Inflammatory macrophage treated with lipopolysaccharide for 4 hours (primary cell): ENCODE data around the gene FAM50A.

Experiments
- DNase-seq: peaks from one replicate; pipeline ENCODE4 v3.0.0-alpha.2; 2020

Gene FAM50A

GRCh38 chrX:154440623-154441357 lies 3.2 kb upstream of the FAM50A start:
- DNase-seq = no peak

- DNase-seq = no peak
Observed at GRCh38 chrX:154441564-154441963, 2.4 kb upstream of the FAM50A start.

DNA sequence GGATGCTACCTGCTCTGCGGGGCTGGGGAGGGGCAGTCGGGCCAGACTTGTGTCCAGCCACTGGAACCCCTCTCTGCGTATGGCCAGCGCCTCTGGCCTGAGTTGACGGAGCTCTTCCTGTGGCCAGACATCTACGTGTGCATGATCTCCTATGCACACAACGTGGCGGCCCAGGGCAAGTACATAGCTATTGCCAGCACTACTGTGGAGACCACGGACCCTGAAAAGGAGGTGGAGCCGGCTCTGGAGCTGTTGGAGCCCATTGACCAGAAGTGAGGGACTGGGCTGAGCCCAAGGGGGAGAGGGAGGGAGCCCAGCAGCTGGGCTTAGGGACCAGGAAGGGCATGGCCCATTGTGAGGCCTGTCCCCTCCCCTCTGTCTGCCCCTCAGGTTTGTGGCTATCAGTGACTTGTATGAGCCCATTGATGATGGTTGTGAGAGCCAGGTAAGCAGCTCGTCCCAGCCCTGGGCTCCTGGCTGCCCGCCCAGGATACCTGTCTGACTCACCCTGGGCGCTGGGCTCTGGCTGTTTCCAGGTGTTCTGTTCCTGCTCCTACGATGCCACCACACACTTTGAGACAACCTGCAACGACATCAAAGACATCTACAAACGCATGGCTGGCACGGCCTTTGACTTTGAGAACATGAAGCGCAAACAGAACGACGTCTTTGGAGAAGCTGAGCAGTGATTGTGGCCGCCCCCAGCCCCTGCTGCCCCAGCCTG lies 1.8 kb upstream of the FAM50A start:
- no peak for DNase-seq

- no peak for DNase-seq
Observed at GRCh38 chrX:154443479-154443910, 446 bp upstream of the FAM50A start.

GRCh38 chrX:154444755-154445246 lies 860 bp downstream of the FAM50A start:
- DNase-seq = no peak

DNA sequence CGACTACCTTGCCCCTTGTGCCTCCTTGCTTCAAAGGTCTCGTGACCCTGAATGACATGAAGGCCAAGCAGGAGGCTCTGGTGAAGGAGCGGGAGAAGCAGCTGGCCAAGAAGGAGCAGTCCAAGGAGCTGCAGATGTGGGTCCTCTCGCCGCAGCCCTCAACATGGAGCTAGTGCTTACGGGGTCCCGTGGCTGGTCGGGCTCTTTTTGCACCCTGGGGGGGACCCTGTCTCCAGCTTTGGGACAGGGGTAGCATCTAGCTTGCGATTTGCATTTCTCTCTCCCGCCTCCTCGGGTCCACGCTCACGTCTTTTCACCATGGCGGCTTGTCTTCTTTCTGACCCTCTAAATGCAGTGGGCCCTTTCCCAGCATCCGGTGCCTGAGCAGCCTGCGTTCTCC lies 1.8 kb downstream of the FAM50A start:
- DNase-seq = no peak

GRCh38 chrX:154446430-154446829 lies 2.5 kb downstream of the FAM50A start:
- DNase-seq = no peak

DNA sequence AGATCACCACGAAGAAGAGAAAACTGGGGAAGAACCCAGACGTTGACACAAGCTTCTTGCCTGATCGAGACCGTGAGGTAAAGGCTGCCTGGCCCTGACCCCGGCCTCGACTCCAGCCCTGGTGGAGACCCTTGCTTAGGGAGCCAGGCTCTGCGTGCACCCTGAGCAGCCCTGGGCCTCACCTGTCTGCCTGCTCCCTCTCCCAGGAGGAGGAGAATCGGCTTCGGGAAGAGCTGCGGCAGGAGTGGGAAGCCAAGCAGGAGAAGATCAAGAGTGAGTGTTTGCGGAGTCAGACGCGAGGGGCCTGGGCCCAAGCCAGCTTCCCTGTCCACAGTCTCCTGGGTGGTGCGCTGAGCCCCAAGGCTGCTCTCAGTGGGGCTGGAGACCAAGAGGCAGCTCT lies 4.5 kb downstream of the FAM50A start:
- no peak for DNase-seq

DNA sequence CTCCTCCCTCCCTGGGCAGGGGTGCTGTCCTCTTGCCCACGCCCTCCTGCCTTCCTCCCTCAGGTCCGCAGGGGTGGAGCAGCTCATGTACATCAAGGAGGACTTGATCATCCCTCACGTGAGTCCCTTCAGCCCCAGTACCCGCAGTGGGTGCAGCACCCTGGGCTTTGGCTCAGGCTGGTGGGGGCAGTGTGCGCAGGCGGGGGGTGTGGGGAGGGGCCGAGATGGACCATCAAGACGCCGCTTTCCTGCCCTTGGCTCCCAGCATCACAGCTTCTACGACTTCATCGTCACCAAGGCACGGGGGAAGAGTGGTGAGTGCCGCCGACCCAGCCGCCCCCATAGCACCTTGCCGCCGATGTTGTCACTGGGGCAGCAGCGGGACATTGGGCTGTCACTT lies 5.7 kb downstream of the FAM50A start:
- no peak for DNase-seq

GRCh38 chrX:154450312-154450711 lies 6.4 kb downstream of the FAM50A start:
- no peak for DNase-seq

GRCh38 chrX:154452823-154453222 lies 8.9 kb downstream of the FAM50A start:
- no peak for DNase-seq

DNA sequence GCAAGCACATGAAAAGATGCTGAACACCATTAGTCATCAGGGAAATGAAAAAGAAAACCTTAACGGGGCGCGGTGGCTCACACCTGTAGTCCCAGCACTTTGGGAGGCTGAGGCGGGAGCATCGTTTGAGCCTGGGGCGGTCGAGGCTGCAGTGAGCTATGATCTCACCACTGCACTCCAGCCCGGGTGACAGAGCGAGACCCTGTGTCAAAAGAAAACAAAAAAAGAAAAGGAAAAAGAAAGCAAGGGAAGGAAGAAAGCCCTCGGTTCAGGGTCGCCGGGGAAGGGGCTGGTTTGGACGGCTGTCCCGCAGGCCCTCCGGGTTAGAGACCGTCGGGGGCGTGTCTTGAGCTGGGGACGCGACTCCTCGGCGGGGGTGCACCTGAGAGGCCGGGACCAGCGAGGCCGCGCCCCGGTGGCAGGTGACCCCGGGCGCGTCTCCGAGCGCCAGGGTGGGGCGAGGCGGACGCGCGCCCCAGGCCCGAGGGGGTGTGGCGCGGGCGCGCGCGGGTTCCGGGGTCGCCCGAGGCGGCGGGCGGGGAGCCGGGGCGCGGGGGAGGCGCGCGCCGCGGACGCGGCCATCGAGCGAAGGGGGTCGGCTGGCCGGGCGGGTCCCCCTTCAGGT lies 13.7 kb downstream of the FAM50A start:
- peak; percentile 32 for DNase-seq

DNA sequence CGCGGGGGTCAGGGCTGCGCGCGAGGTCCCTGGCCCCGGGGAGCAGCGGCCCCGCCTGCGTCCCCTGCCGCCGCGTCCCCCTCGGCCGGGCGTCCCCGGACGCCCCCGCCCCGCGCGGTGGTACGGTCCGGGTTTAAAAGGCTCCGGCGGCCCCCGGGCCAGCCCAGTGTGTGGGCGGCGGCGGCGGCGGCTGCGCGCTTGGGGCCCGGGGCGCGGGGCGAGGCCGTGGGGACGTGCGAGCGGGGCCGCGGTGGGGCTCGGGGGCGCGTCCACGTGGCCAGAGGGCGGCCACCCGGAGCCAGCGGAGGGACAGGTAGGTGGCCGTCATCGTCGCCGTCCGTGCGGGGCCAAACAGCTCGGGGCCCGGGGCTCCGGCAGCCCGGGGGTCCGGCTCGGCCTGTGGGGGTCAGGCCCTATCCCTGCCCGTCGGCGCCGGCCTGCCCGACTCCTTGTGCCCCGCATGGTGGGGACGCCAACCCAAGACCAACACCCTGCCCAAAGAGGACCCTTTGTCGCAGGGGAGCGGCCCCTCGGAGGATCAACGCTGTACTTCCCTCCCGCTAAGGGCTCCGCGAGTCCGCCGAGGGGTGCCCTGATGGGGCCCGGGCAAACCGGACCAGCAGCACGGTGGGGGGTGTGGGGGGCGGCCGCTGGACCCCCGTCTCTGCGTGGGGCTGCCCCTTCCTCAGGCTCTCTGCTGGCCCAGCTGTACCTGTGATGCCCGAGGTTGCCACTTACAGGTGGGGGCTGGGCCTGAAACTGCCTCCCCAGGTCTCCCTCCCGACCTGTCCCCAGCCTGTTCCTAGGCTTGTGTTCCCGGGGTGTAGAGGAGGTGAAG lies 14.4 kb downstream of the FAM50A start, which contains the start of gene PLXNA3:
Gene PLXNA3 (plus strand): TSS at position 166 of the 838 bp plus-strand sequence. CDS start 1,903 bp downstream, outside the sequence.
- peak; percentile 45 for DNase-seq

DNA sequence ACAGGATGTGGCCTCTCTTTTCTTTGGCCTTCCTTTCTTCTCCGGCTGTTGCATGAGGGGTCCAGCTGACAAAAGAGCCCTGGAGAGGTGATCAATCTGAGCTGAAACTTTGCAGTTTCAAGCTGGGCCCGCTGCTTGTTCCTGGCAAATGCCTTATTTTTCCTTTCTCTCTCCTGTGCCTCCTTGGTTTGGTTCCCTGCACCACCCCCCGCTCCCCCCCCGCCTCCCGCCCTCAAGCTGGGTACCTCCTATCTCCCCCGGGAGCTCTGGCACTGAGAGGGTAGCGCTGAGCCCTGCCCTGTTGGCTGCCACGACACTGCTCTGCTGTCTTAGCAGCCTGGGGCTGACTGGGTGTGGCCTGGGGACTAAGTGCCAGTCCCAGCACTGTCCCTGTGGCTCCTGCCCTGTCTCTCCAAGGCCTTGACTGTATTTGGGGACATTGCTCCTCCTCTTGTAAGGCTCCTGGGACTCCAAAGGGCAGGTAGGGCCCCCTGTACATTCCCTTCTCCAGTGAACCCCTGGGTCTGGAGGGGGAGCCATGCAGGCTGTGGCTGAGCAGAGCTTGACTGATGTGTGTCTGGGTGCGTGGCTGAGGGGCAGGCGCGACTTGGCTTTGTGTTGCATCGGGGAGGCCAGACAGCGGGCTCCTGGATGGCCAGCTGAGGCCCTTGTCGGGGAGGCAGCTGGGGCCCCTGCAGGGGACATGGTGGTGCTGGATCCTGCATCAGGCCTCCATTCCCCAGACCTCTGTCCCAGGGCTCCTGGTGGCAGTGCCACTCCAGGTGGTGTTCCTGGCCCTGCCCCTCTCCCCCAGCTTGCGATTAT lies 15.2 kb downstream of the FAM50A start:
- DNase-seq = peak; percentile 16

- no peak for DNase-seq
Observed at GRCh38 chrX:154459832-154460231, 15.9 kb downstream of the FAM50A start.

- no peak for DNase-seq
Observed at GRCh38 chrX:154460326-154460725, 16.4 kb downstream of the FAM50A start.

DNA sequence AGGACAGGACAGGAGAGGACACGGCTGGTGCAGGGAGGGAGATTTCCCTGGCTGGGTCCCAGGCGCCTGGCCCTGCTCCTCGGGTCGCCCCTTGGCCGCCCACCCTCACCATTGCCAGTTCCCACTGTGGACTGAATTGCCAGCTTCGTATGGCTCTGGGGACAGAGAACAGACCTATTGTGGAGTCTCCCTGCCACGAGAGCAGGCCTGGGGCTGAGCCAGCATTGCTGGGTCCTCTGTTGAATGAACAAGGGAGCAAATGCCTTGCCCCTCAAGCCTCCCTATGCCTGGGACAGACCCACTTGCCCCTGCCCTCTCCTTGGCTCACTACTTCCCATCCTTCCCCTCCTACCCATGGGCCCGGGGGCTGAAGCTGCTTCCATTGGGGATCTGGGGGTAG lies 18.5 kb downstream of the FAM50A start:
- no peak for DNase-seq

DNA sequence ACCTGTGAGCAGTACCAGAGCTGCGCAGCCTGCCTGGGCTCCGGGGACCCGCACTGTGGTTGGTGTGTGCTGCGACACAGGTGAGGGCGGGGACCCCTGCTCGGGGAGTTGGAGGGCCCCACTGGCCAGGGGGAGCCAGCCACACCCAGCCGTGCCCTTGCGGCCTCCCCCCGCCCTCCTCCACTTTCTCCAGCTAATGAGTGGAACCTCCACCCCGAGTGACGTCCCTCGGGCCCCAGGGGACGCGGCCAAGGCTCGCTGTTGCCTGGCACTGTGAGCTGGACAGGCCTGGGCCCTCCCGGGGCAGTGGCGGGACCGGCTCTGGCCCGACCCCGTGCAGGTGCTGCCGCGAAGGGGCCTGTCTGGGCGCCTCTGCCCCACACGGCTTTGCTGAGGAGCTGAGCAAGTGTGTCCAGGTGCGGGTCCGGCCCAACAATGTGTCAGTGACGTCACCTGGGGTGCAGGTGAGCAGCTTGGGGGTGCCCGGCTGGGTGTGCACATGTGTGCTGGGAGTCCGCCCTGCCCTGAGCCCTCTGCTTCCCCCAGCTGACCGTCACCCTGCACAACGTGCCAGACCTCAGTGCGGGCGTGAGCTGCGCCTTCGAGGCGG lies 19.8 kb downstream of the FAM50A start:
- DNase-seq = no peak

GRCh38 chrX:154464806-154465365 lies 20.9 kb downstream of the FAM50A start:
- no peak for DNase-seq

DNA sequence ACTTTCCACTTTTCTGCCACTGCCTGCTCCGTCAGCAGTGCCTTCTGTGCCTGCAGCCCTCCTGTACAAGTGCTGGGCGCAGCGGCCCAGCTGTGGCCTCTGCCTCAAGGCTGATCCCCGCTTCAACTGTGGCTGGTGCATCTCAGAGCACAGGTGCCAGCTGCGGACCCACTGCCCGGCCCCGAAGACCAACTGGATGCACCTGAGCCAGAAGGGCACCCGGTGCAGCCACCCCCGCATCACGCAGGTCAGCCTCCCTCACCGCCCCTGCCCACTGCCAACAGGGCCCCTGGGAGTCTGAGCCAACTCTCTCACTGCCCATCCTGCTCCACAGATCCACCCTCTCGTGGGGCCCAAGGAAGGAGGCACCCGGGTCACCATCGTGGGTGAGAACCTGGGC lies 21.7 kb downstream of the FAM50A start:
- no peak for DNase-seq

DNA sequence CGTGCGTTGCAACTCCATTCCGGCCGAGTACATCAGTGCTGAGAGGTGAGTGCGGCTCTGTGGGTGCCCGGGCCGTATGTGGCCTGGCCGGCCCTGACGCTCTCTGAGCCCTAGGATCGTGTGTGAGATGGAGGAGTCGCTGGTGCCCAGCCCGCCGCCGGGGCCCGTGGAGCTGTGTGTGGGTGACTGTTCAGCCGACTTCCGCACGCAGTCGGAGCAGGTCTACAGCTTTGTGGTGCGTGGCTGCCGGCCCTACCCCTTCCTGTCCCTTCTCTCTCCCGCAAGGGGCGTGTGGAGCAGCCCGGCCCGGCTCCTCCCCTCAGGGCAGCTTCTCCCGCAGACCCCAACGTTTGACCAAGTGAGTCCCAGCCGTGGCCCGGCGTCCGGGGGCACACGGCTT lies 22.1 kb downstream of the FAM50A start:
- DNase-seq = no peak
